Liver (tissue), 9 donors: ENCODE data around the gene TBC1D7. TPM values are rescaled to one million over a fixed set of nuclear protein-coding genes. Genes with fewer than 3 reads are reported as not detected.

Experiments used
- DNase-seq: peaks from one replicate; pipeline ENCODE4 v3.0.0-alpha.2; 2017; ENCODE audit warnings: low spot score
- H3K27ac ChIP-seq, 2 donors: one replicate each; pipeline ENCODE4 v1.7.0; 2013; ENCODE audit warnings: inconsistent platforms in 2 of 2, low read length in 2 of 2, control low read depth in 1 of 2, low read depth in 1 of 2, mild to moderate bottlenecking in 1 of 2
- H3K27me3 ChIP-seq, 4 donors: one replicate each; pipeline versions ENCODE4 v1.6.1 to v1.7.0; 2013; ENCODE audit warnings: low read length in 3 of 4, inconsistent platforms in 1 of 4, mild to moderate bottlenecking in 1 of 4, moderate library complexity in 1 of 4; ENCODE audit not compliant: control insufficient read depth in 4 of 4, insufficient read depth in 4 of 4
- H3K36me3 ChIP-seq, 4 donors: one replicate each; pipeline versions ENCODE4 v1.6.1 to v1.7.0; 2013; ENCODE audit warnings: low read length in 3 of 4, mild to moderate bottlenecking in 3 of 4, low read depth in 1 of 4, moderate library complexity in 1 of 4; ENCODE audit not compliant: control insufficient read depth in 4 of 4, insufficient read depth in 3 of 4
- H3K4me1 ChIP-seq, 4 donors: one replicate each; pipeline versions ENCODE4 v1.6.1 to v1.7.0; 2013; ENCODE audit warnings: low read length in 3 of 4, mild to moderate bottlenecking in 3 of 4, moderate library complexity in 1 of 4; ENCODE audit not compliant: control insufficient read depth in 4 of 4, insufficient read depth in 4 of 4
- H3K4me3 ChIP-seq, 3 donors: one replicate each; pipeline versions ENCODE4 v1.6.1 to v1.7.0; 2013; ENCODE audit warnings: low read length in 3 of 3, control low read depth in 1 of 3, low read depth in 1 of 3, mild to moderate bottlenecking in 1 of 3
- H3K9ac ChIP-seq, 2 donors: one replicate each; pipeline ENCODE4 v1.7.0; 2013; ENCODE audit warnings: low read length in 2 of 2, mild to moderate bottlenecking in 2 of 2, moderate library complexity in 2 of 2, control low read depth in 1 of 2, low read depth in 1 of 2
- H3K9me3 ChIP-seq, 4 donors: one replicate each; pipeline versions ENCODE4 v1.6.1 to v1.7.0; 2013; ENCODE audit warnings: low read length in 3 of 4; ENCODE audit not compliant: control insufficient read depth in 4 of 4
- ATF3 ChIP-seq: IDR thresholded peaks from 2 replicates; pipeline ENCODE4 v1.6.1; 2016; ENCODE audit warnings: antibody characterized with exemption
- EGR1 ChIP-seq, 2 donors: IDR thresholded peaks; 2 replicates each; pipeline ENCODE4 v1.6.1; 2016 to 2018; ENCODE audit warnings: antibody characterized with exemption in 2 of 2, low read depth in 2 of 2
- FOXA2 ChIP-seq: IDR thresholded peaks from 2 replicates; pipeline ENCODE4 v1.6.1; 2016; ENCODE audit warnings: antibody characterized with exemption
- GABPA ChIP-seq, 2 donors: IDR thresholded peaks in 1 of 2; conservative IDR thresholded peaks in 1 of 2; 2 replicates each; pipeline ENCODE4 v1.6.1; 2016; ENCODE audit warnings: antibody characterized with exemption in 2 of 2, mild to moderate bottlenecking in 1 of 2, moderate library complexity in 1 of 2
- HNF4A ChIP-seq, 2 donors: conservative IDR thresholded peaks; 2 replicates each; pipeline ENCODE4 v1.6.1; 2016; ENCODE audit warnings: antibody characterized with exemption in 2 of 2, mild to moderate bottlenecking in 2 of 2
- HNF4G ChIP-seq: IDR thresholded peaks from 2 replicates; pipeline ENCODE4 v1.6.1; 2016; ENCODE audit warnings: antibody characterized with exemption
- RAD21 ChIP-seq, 2 donors: IDR thresholded peaks; 2 replicates each; pipeline ENCODE4 v1.6.1; 2016; ENCODE audit warnings: antibody characterized with exemption in 2 of 2, mild to moderate bottlenecking in 2 of 2
- RXRA ChIP-seq, 2 donors: IDR thresholded peaks; 2 replicates each; pipeline ENCODE4 v1.6.1; 2017 to 2018; ENCODE audit warnings: antibody characterized with exemption in 2 of 2, mild to moderate bottlenecking in 1 of 2
- SP1 ChIP-seq: IDR thresholded peaks from 2 replicates; pipeline ENCODE4 v1.6.1; 2018; ENCODE audit warnings: antibody characterized with exemption, mild to moderate bottlenecking
- TAF1 ChIP-seq: conservative IDR thresholded peaks from 2 replicates; pipeline ENCODE4 v1.6.1; 2016; ENCODE audit warnings: antibody characterized with exemption, mild to moderate bottlenecking
- ZBTB33 ChIP-seq: IDR thresholded peaks from 2 replicates; pipeline ENCODE4 v1.6.1; 2016; ENCODE audit warnings: antibody characterized with exemption
- WGBS: extraction: QIAGEN DNeasy Blood & Tissue Kit; methylation state at CpG from one replicate; pipeline ENCODE4 v1.1.7; 2013; 5-methylcytosine and 5-hydroxymethylcytosine counted together
- polyA plus RNA-seq, 2 donors: library from polyadenylated mRNA; stranded (reverse) in 1 of 2; unstranded in 1 of 2; fragments of 200-250 nt in 1 of 2; fragments of >200 nt in 1 of 2; fragmentation: Nextera tagmentation in 1 of 2; extraction: Ambion mirVana in 1 of 2; gene quantifications; one replicate each; pipeline versions ENCODE4 v1.2.1 to v1.2.3, GENCODE V29; 2013 to 2015
- total RNA-seq, 2 donors: library from RNA; depleted of rRNA; stranded (reverse); fragments of >200 nt; gene quantifications; one replicate each; pipeline ENCODE4 v1.2.3, GENCODE V29; 2014
- TF ChIP-seq, protein P1 (sequence below): IDR thresholded peaks from 2 replicates; pipeline ENCODE4 v1.6.1; 2016; ENCODE audit warnings: antibody characterized with exemption, mild to moderate bottlenecking
- TF ChIP-seq, protein P2 (sequence below): IDR thresholded peaks from 2 replicates; pipeline ENCODE4 v1.6.1; 2016; ENCODE audit warnings: antibody characterized with exemption
- donor health status: healthy.
- donor health status: healthy.
- donor health status: healthy.
- donor health status: healthy.
- donor health status: healthy.

The TBC1D7 gene
- total and polyA plus RNA-seq, 4 donors: 9.6 to 18.8 (median 10.6) TPM

- peaks cover 0 to 6% (median 0%) of the 10 kb centered on the region in 4 donors for H3K36me3 ChIP-seq
- no peak for TF ChIP-seq TAF1
- TF ChIP-seq GABPA (IDR thresholded peaks at IDR 0.05 in 1 of 2, conservative IDR thresholded peaks at IDR 0.05 in 1 of 2): no peak
- no peak for TF ChIP-seq SP1
- TF ChIP-seq RXRA (IDR thresholded peaks at IDR 0.05): no peak
- no peak for TF ChIP-seq FOXA2
- TF ChIP-seq RAD21 (IDR thresholded peaks at IDR 0.05): no peak
- TF ChIP-seq ZBTB33: no peak
- no peak for TF ChIP-seq HNF4A (conservative IDR thresholded peaks at IDR 0.05)
- no peak for TF ChIP-seq EGR1 (IDR thresholded peaks at IDR 0.05; ENCODE audit: low read depth in 2 of 2)
- TF ChIP-seq, protein P1, sequence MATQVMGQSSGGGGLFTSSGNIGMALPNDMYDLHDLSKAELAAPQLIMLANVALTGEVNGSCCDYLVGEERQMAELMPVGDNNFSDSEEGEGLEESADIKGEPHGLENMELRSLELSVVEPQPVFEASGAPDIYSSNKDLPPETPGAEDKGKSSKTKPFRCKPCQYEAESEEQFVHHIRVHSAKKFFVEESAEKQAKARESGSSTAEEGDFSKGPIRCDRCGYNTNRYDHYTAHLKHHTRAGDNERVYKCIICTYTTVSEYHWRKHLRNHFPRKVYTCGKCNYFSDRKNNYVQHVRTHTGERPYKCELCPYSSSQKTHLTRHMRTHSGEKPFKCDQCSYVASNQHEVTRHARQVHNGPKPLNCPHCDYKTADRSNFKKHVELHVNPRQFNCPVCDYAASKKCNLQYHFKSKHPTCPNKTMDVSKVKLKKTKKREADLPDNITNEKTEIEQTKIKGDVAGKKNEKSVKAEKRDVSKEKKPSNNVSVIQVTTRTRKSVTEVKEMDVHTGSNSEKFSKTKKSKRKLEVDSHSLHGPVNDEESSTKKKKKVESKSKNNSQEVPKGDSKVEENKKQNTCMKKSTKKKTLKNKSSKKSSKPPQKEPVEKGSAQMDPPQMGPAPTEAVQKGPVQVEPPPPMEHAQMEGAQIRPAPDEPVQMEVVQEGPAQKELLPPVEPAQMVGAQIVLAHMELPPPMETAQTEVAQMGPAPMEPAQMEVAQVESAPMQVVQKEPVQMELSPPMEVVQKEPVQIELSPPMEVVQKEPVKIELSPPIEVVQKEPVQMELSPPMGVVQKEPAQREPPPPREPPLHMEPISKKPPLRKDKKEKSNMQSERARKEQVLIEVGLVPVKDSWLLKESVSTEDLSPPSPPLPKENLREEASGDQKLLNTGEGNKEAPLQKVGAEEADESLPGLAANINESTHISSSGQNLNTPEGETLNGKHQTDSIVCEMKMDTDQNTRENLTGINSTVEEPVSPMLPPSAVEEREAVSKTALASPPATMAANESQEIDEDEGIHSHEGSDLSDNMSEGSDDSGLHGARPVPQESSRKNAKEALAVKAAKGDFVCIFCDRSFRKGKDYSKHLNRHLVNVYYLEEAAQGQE: no peak
- TF ChIP-seq, protein P2, sequence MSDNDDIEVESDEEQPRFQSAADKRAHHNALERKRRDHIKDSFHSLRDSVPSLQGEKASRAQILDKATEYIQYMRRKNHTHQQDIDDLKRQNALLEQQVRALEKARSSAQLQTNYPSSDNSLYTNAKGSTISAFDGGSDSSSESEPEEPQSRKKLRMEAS: no peak
- no peak for TF ChIP-seq ATF3
- no peaks in the 10 kb centered on the region for H3K27me3 ChIP-seq
- 70% methylated on average over 1 of the region's 1 CpG for WGBS
- no peak overlapping the region for H3K27ac ChIP-seq
- H3K4me3 ChIP-seq: no peak overlapping the region
- no peaks in the 10 kb centered on the region for H3K9me3 ChIP-seq
- H3K4me1 ChIP-seq: no peaks in the 10 kb centered on the region
- no peak for DNase-seq
- no peak overlapping the region for H3K9ac ChIP-seq
Measured at GRCh38 chr6:13373488-13373886, 45.1 kb upstream of the TBC1D7 start.

- DNase-seq: no peak
- no peak for TF ChIP-seq HNF4G
- no peak for TF ChIP-seq RAD21 (IDR thresholded peaks at IDR 0.05)
- no peak for TF ChIP-seq TAF1
- Histone ChIP-seq H3K36me3 (peaks cover 0 to 4% (median 0%) of the 10 kb centered on the region in 4 donors), H3K4me1 (no peaks in the 10 kb centered on the region), H3K4me3 (no peak overlapping the region), H3K27me3 (no peaks in the 10 kb centered on the region), H3K9ac (no peak overlapping the region), H3K9me3 (no peaks in the 10 kb centered on the region), H3K27ac (no peak overlapping the region)
- 81% methylated on average over 9 of the region's 9 CpGs for WGBS
Measured at GRCh38 chr6:13372688-13373487, 44.6 kb upstream of the TBC1D7 start.
